Esophagus muscularis mucosa (tissue), 4 donors: ENCODE measurements around the gene LRRC27. TPM values are rescaled to one million over a fixed set of nuclear protein-coding genes. Genes with fewer than 3 reads are reported as not detected.
A peak's percentile ranks its signal among the peaks of the same experiment; 100 is the strongest.

Source experiments
- DNase-seq: peaks from one replicate; pipeline ENCODE4 v3.0.0-alpha.2; 2017; ENCODE audit errors: extremely low spot score
- H3K27ac ChIP-seq, 4 donors: fragments of 200-600 bp; sonication (generic); replicated peaks in 1 of 4; 1 replicate in 3 of 4; 2 replicates in 1 of 4; pipeline ENCODE4 v1.5.1; 2016 to 2019; ENCODE audit warnings: mild to moderate bottlenecking in 1 of 4
- H3K27me3 ChIP-seq, 4 donors: fragments of 200-600 bp; sonication (generic); one replicate each; pipeline versions ENCODE4 v1.5.1 to v1.6.0; 2016 to 2019
- H3K36me3 ChIP-seq, 4 donors: fragments of 200-600 bp; sonication (generic); one replicate each; pipeline ENCODE4 v1.5.1; 2016 to 2019
- H3K4me1 ChIP-seq, 4 donors: fragments of 200-600 bp; sonication (generic); one replicate each; pipeline ENCODE4 v1.5.1; 2016 to 2019
- H3K4me3 ChIP-seq, 4 donors: fragments of 200-600 bp; sonication (generic); 1 replicate in 2 of 4; 2 replicates in 2 of 4; pipeline ENCODE4 v1.5.1; 2016 to 2019; ENCODE audit warnings: mild to moderate bottlenecking in 4 of 4, moderate library complexity in 1 of 4
- H3K9me3 ChIP-seq, 4 donors: fragments of 200-600 bp; sonication (generic); 1 replicate in 3 of 4; 2 replicates in 1 of 4; pipeline ENCODE4 v1.5.1; 2016 to 2019
- EP300 ChIP-seq: sonication (generic); formaldehyde crosslinking; IDR thresholded peaks from one replicate; pipeline ENCODE4 v1.6.1; 2017; ENCODE audit warnings: antibody characterized with exemption
- POLR2A ChIP-seq: fragments of 450-650 bp; IDR thresholded peaks from one replicate; pipeline ENCODE4 v1.6.1; 2017; ENCODE audit warnings: antibody characterized with exemption, moderate library complexity, mild to moderate bottlenecking, low read depth
- POLR2AphosphoS5 ChIP-seq, 2 donors: sonication (generic); formaldehyde crosslinking; IDR thresholded peaks; one replicate each; pipeline ENCODE4 v1.6.1; 2017; ENCODE audit warnings: antibody characterized with exemption in 2 of 2
- WGBS: methylation state at CpG from one replicate; pipeline ENCODE4 v1.1.5; 2018; 5-methylcytosine and 5-hydroxymethylcytosine counted together
- intact Hi-C: fragments of 100-400 bp; cut with DNase I; formaldehyde crosslinking; loops from one replicate; pipeline ENCODE4 v1.15.1; 2023
- total RNA-seq, 4 donors: library from RNA; depleted of rRNA; stranded (reverse); fragments of >200 nt; gene quantifications; one replicate each; pipeline versions ENCODE4 v1.1.0 to v1.2.1, GENCODE V29; 2016
- TF ChIP-seq, protein P1 (sequence below), 3 experiments: fragments of 200-600 bp in 2 of 3; fragments of 450-650 bp in 1 of 3; sonication (generic) in 2 of 3; IDR thresholded peaks; one replicate each; pipeline ENCODE4 v1.5.1; 2017 to 2019; ENCODE audit warnings: antibody characterized with exemption in 3 of 3, mild to moderate bottlenecking in 2 of 3, moderate library complexity in 1 of 3

LRRC27 gene
- total RNA-seq, 4 donors from 2014 or later = 5.8 to 19.1 (median 9.5) TPM

DNA sequence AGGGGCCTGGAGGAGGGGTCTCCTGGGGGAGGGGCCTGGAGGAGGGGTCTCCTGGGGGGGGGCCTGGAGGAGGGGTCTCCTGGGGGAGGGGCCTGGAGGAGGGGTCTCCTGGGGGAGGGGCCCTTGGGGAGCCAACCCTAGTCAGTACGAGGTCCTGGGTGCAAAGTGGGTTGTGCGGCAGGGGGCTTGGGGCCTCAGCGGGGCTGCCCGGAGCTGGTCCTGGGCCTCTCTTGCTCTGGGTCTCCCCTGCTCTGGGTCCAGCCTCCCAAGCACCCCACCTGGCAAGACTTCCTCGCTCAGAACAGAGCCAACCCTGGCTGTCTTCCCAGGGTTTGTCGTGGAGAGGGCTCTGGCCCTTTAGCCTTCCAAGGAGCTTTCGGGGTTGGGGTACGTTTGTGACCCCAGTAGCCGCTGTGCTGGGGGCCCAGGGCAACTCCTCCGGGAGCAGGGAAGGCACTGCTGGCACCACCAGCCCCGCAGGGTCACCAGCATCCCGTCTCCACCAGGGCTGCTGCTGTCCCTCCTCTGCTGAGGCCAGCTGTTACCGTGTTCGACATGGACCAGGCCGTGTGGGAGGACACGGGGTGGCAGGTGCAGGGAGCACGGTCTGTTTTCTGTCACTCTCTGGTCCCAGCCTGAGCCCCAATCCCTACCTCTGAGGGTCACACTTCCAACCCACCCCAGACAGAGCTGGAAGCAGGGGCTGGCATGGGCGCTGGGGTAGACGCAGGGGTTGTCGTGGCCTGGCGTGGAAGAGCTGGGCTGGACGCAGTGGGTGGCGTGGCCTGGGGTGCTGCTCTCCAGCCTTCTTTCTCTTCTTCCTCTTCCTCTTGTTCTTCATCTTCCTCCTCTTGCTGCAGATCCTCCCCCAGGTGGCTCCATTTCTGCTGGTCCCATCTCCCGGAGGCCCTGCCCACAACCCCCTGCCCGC, 87.8 kb downstream of the LRRC27 start:
- intact Hi-C loops = no loop called here

DNA sequence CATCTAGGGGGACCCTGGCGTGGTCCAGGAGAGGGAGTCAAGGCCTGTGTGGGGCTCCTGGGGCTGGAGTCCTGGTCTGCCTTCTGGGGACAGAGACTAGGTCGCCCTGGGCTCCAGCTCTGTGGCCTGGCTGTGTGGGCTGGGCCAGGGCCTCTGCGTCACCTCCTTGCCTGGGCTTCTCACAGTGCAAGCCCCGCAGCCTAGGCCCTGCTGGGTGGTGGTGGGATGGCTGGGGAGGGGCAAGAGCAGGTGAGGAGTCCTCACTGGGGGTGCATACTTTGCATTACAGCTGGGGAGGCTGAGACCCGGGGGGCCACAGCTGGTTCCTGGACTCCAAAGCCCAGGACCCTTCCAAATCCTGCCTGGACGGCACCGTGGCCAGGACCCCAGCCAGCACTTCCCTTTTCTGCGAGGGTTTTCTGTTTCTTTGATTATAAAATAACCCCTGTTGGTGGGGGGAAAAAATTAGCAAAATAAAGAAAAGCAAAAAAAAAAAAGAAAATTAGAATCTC, 88.5 kb downstream of the LRRC27 start:
- Histone ChIP-seq H3K4me3 (peak overlapping the region in 3 of 4 donors; percentile 31 to 34 (median 33)), H3K9me3 (no peaks in the 10 kb centered on the region), H3K4me1 (peaks cover 44 to 85% (median 83%) of the 10 kb centered on the region in 4 donors), H3K36me3 (peaks cover 0 to 7% (median 2%) of the 10 kb centered on the region in 4 donors), H3K27me3 (no peaks in the 10 kb centered on the region), H3K27ac (peak overlapping the region; percentile 88 to 96 (median 92))
- TF ChIP-seq POLR2A (no peak), POLR2AphosphoS5 (IDR thresholded peaks at IDR 0.05) (no peak), EP300 (no peak)
- TF ChIP-seq, protein P1, sequence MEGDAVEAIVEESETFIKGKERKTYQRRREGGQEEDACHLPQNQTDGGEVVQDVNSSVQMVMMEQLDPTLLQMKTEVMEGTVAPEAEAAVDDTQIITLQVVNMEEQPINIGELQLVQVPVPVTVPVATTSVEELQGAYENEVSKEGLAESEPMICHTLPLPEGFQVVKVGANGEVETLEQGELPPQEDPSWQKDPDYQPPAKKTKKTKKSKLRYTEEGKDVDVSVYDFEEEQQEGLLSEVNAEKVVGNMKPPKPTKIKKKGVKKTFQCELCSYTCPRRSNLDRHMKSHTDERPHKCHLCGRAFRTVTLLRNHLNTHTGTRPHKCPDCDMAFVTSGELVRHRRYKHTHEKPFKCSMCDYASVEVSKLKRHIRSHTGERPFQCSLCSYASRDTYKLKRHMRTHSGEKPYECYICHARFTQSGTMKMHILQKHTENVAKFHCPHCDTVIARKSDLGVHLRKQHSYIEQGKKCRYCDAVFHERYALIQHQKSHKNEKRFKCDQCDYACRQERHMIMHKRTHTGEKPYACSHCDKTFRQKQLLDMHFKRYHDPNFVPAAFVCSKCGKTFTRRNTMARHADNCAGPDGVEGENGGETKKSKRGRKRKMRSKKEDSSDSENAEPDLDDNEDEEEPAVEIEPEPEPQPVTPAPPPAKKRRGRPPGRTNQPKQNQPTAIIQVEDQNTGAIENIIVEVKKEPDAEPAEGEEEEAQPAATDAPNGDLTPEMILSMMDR (IDR thresholded peaks at IDR 0.05) = no peak
- WGBS = 54% methylated on average over 8 of the region's 8 CpGs
- no peak for DNase-seq
- intact Hi-C loops = no loop called here

More for the DNA sequence above, 87.8 kb downstream of the LRRC27 start:
- TF ChIP-seq EP300 = no peak
- no peak for TF ChIP-seq POLR2A
- TF ChIP-seq, protein P1 (IDR thresholded peaks at IDR 0.05) = no peak
- no peak for TF ChIP-seq POLR2AphosphoS5 (IDR thresholded peaks at IDR 0.05)
- peaks cover 44 to 90% (median 86%) of the 10 kb centered on the region in 4 donors for H3K4me1 ChIP-seq
- H3K27ac ChIP-seq = peak overlapping the region; percentile 88 to 96 (median 92)
- WGBS = 74% methylated on average over 17 of the region's 25 CpGs
- peaks cover 0 to 7% (median 2%) of the 10 kb centered on the region in 4 donors for H3K36me3 ChIP-seq
- DNase-seq = no peak
- H3K27me3 ChIP-seq = no peaks in the 10 kb centered on the region
- H3K4me3 ChIP-seq = no peak overlapping the region
- H3K9me3 ChIP-seq = no peaks in the 10 kb centered on the region

GRCh38 chr10:132420981-132421846, 89.2 kb downstream of the LRRC27 start:
- no peaks in the 10 kb centered on the region for H3K27me3 ChIP-seq
- H3K4me3 ChIP-seq = peak overlapping the region; percentile 26 to 34 (median 32)
- peak overlapping the region; percentile 88 to 96 (median 92) for H3K27ac ChIP-seq
- H3K4me1 ChIP-seq = peaks cover 44 to 78% (median 77%) of the 10 kb centered on the region in 4 donors
- H3K36me3 ChIP-seq = peaks cover 0 to 7% (median 2%) of the 10 kb centered on the region in 4 donors
- intact Hi-C loops = no loop called here
- no peaks in the 10 kb centered on the region for H3K9me3 ChIP-seq
- WGBS = 16% methylated on average over 9 of the region's 33 CpGs
- DNase-seq = no peak
- no peak for TF ChIP-seq EP300
- peak in 1 of 2 donors; percentile 40 for TF ChIP-seq POLR2AphosphoS5 (IDR thresholded peaks at IDR 0.05)

- Histone ChIP-seq H3K4me3 (peak overlapping the region; percentile 26 to 34 (median 32)), H3K27ac (peak overlapping the region; percentile 88 to 96 (median 92)), H3K4me1 (peaks cover 44 to 69% (median 68%) of the 10 kb centered on the region in 4 donors), H3K36me3 (peaks cover 0 to 5% (median 2%) of the 10 kb centered on the region in 4 donors), H3K9me3 (no peaks in the 10 kb centered on the region), H3K27me3 (no peaks in the 10 kb centered on the region)
- WGBS = 70% methylated on average over 16 of the region's 30 CpGs
- DNase-seq = no peak
- TF ChIP-seq POLR2AphosphoS5 (IDR thresholded peaks at IDR 0.05) = no peak
- TF ChIP-seq EP300 = no peak
- TF ChIP-seq, protein P1 (IDR thresholded peaks at IDR 0.05) = no peak
- TF ChIP-seq POLR2A = no peak
- intact Hi-C loops = no loop called here
Observed at GRCh38 chr10:132421847-132422751, 90.1 kb downstream of the LRRC27 start.
